IMR-90 (cell line): ENCODE measurements around the gene RABEP1. TPM values are rescaled to one million over a fixed set of nuclear protein-coding genes. Genes with fewer than 3 reads are reported as not detected.

Source experiments
- ATAC-seq: fragments of 200-7000 bp; cut with Tn5 transposase; 2 replicates; pipeline ENCODE4 v1.9.1; 2020; ENCODE audit warnings: low read depth, mild to moderate bottlenecking, moderate library complexity
- BruUV-seq: library from RNA; stranded (reverse); fragments of 400-500 nt; replicated peaks from 2 replicates; lab custom pipeline; 2021; lab: Mats Ljungman, UMichigan
- CTCF ChIA-PET: fragments of 300-600 bp; formaldehyde crosslinking; extraction: SDS; loops from one replicate; lab custom pipeline; 2021; ENCODE audit warnings: antibody characterized with exemption; lab: Yijun Ruan, JAX
- POLR2A ChIA-PET: fragments of 300-600 bp; sonication (Branson Sonifier 250); formaldehyde crosslinking; loops from one replicate; lab custom pipeline; 2022; ENCODE audit warnings: antibody characterized with exemption; ENCODE audit not compliant: unreplicated experiment; lab: Charles Lee
- DNase-seq: peaks from one replicate; pipeline ENCODE4 v3.0.0; 2013
- H2AFZ ChIP-seq: replicated peaks from 2 replicates; pipeline ENCODE3; 2013; ENCODE audit warnings: low read length, mild to moderate bottlenecking; ENCODE audit not compliant: poor library complexity
- H2AK5ac ChIP-seq: 2 replicates; pipeline ENCODE4 v1.6.1; 2013; ENCODE audit warnings: low read depth, low read length, inconsistent platforms
- H2AK9ac ChIP-seq: replicated peaks from 2 replicates; pipeline ENCODE3; 2013; ENCODE audit warnings: mild to moderate bottlenecking, low read depth, low read length, moderate library complexity; ENCODE audit not compliant: poor library complexity
- H2BK120ac ChIP-seq: 2 replicates; pipeline ENCODE4 v1.6.1; 2013; ENCODE audit warnings: low read depth, low read length, inconsistent platforms
- H2BK15ac ChIP-seq: 3 replicates; pipeline ENCODE4 v1.6.1; 2013; ENCODE audit warnings: low read depth, low read length, inconsistent platforms
- H2BK20ac ChIP-seq: 2 replicates; pipeline ENCODE4 v1.6.1; 2013; ENCODE audit warnings: low read depth, mild to moderate bottlenecking, inconsistent platforms, low read length, moderate library complexity
- H2BK5ac ChIP-seq: 2 replicates; pipeline ENCODE4 v1.6.1; 2013; ENCODE audit warnings: mild to moderate bottlenecking, low read depth, low read length, inconsistent platforms; ENCODE audit not compliant: poor library complexity, severe bottlenecking
- H3K14ac ChIP-seq: replicated peaks from 2 replicates; pipeline ENCODE4 v1.6.1; 2013; ENCODE audit warnings: low read depth, low read length, inconsistent platforms
- H3K18ac ChIP-seq: 2 replicates; pipeline ENCODE4 v1.6.1; 2013; ENCODE audit warnings: low read depth, low read length, control low read depth
- H3K23ac ChIP-seq: 2 replicates; pipeline ENCODE4 v1.6.1; 2013; ENCODE audit warnings: low read depth, low read length, inconsistent platforms
- H3K27ac ChIP-seq: 2 replicates; pipeline ENCODE4 v1.5.1; 2013; ENCODE audit warnings: mild to moderate bottlenecking, control low read depth, low read length; ENCODE audit not compliant: insufficient read depth
- H3K27me3 ChIP-seq: 2 replicates; pipeline ENCODE4 v1.6.1; 2013; ENCODE audit warnings: low read length; ENCODE audit not compliant: control insufficient read depth, insufficient read depth
- H3K36me3 ChIP-seq: 2 replicates; pipeline ENCODE4 v1.6.1; 2013; ENCODE audit warnings: low read length, mixed read lengths; ENCODE audit not compliant: control insufficient read depth, insufficient read depth
- H3K4ac ChIP-seq: 2 replicates; pipeline ENCODE4 v1.6.1; 2013; ENCODE audit warnings: low read depth, low read length, inconsistent platforms
- H3K4me1 ChIP-seq: 2 replicates; pipeline ENCODE4 v1.6.1; 2013; ENCODE audit warnings: low read length, mixed read lengths; ENCODE audit not compliant: control insufficient read depth, insufficient read depth
- H3K4me2 ChIP-seq: 2 replicates; pipeline ENCODE4 v1.6.1; 2013; ENCODE audit warnings: low read depth, mild to moderate bottlenecking, control low read depth, low read length, moderate library complexity
- H3K4me3 ChIP-seq: 2 replicates; pipeline ENCODE4 v1.5.1; 2013; ENCODE audit warnings: low read depth, mild to moderate bottlenecking, control low read depth, low read length, moderate library complexity; ENCODE audit not compliant: insufficient read depth
- H3K56ac ChIP-seq: 2 replicates; pipeline ENCODE4 v1.6.1; 2013; ENCODE audit warnings: low read length, inconsistent platforms; ENCODE audit not compliant: insufficient read depth; ENCODE audit errors: extremely low read depth
- H3K79me1 ChIP-seq, 2 experiments: 2 replicates each; pipeline ENCODE4 v1.6.1; 2013; ENCODE audit warnings: low read length in 2 of 2, inconsistent platforms in 1 of 2, low read depth in 1 of 2
- H3K9ac ChIP-seq: 2 replicates; pipeline ENCODE4 v1.6.1; 2013; ENCODE audit warnings: low read depth, low read length, control low read depth
- H3K9me1 ChIP-seq: 2 replicates; pipeline ENCODE4 v1.6.1; 2013; ENCODE audit warnings: low read length, inconsistent platforms; ENCODE audit not compliant: insufficient read depth
- H3K9me3 ChIP-seq: 2 replicates; pipeline ENCODE4 v1.6.1; 2013; ENCODE audit warnings: low read length; ENCODE audit not compliant: control insufficient read depth, insufficient read depth
- H4K20me1 ChIP-seq: 2 replicates; pipeline ENCODE4 v1.6.1; 2013; ENCODE audit warnings: low read length, inconsistent platforms; ENCODE audit not compliant: insufficient read depth
- H4K5ac ChIP-seq: 2 replicates; pipeline ENCODE4 v1.6.1; 2013; ENCODE audit warnings: mild to moderate bottlenecking, low read depth, low read length, control low read depth
- H4K8ac ChIP-seq, 2 experiments: 2 replicates each; pipeline ENCODE4 v1.6.1; 2013; ENCODE audit warnings: low read depth in 2 of 2, low read length in 2 of 2, control low read depth in 1 of 2, inconsistent platforms in 1 of 2
- H4K91ac ChIP-seq: 2 replicates; pipeline ENCODE4 v1.6.1; 2013; ENCODE audit warnings: low read depth, low read length, inconsistent platforms; ENCODE audit not compliant: insufficient read depth
- CEBPB ChIP-seq: IDR thresholded peaks from 2 replicates; pipeline ENCODE4 v1.6.1; 2012; ENCODE audit warnings: low read depth, low read length, improper control_type of control experiment
- CHD1 ChIP-seq: IDR thresholded peaks from 2 replicates; pipeline ENCODE4 v1.6.1; 2012; ENCODE audit warnings: low read depth, low read length, improper control_type of control experiment
- FOS ChIP-seq: fragments of 150-350 bp; IDR thresholded peaks from 2 replicates; pipeline ENCODE4 v1.6.1; 2016; ENCODE audit warnings: low read depth, low read length
- MAFK ChIP-seq: IDR thresholded peaks from 2 replicates; pipeline ENCODE4 v1.6.1; 2012; ENCODE audit warnings: low read depth, low read length, improper control_type of control experiment
- MAZ ChIP-seq: IDR thresholded peaks from 2 replicates; pipeline ENCODE4 v1.6.1; 2012; ENCODE audit warnings: low read depth, mild to moderate bottlenecking, low read length, improper control_type of control experiment, moderate library complexity, borderline replicate concordance
- MXI1 ChIP-seq: IDR thresholded peaks from 2 replicates; pipeline ENCODE4 v1.6.1; 2012; ENCODE audit warnings: low read depth, mild to moderate bottlenecking, low read length, moderate library complexity, borderline replicate concordance
- POLR2A ChIP-seq: IDR thresholded peaks from 2 replicates; pipeline ENCODE4 v1.6.1; 2012; ENCODE audit warnings: mild to moderate bottlenecking, low read depth, low read length
- RFX5 ChIP-seq: IDR thresholded peaks from 2 replicates; pipeline ENCODE4 v1.8.0; 2012; ENCODE audit warnings: low read depth, mild to moderate bottlenecking, low read length, moderate library complexity
- SMC3 ChIP-seq: fragments of 150-350 bp; IDR thresholded peaks from 2 replicates; pipeline ENCODE4 v1.6.1; 2016; ENCODE audit warnings: low read depth, mild to moderate bottlenecking, antibody characterized with exemption, low read length, moderate library complexity
- USF2 ChIP-seq: fragments of 150-350 bp; IDR thresholded peaks from 2 replicates; pipeline ENCODE4 v1.6.1; 2017; ENCODE audit warnings: mild to moderate bottlenecking, antibody characterized with exemption, low read length, low read depth
- WGBS, 2 experiments: methylation state at CpG; one replicate each; pipeline versions ENCODE4 v1.1.5 to v1.1.7; 2013; ENCODE audit warnings: missing lambda C conversion rate in 2 of 2; ENCODE audit not compliant: insufficient read length in 1 of 2; ENCODE audit errors: extremely low coverage in 2 of 2; 5-methylcytosine and 5-hydroxymethylcytosine counted together
- dilution Hi-C: fragments of 300-500 bp; cut with HindIII; formaldehyde crosslinking; loops from one replicate; pipeline ENCODE4 v1.14.3; 2018; ENCODE audit warnings: low sequenced_read_pairs; ENCODE audit not compliant: unreplicated experiment
- in situ Hi-C: fragments of 300-500 bp; cut with MboI; formaldehyde crosslinking; loops from 3 replicates; pipeline ENCODE4 v1.14.3; 2019; ENCODE audit warnings: low sequenced_read_pairs, inconsistent platforms, mixed read lengths
- intact Hi-C: fragments of 100-400 bp; cut with micrococcal nuclease; formaldehyde crosslinking; loops from 2 replicates; pipeline ENCODE4 v1.10.0; 2022
- polyA plus RNA-seq, 3 experiments: library from polyadenylated mRNA; depleted of rRNA; stranded (reverse); fragments of >200 nt; gene quantifications; 2 replicates each; pipeline ENCODE4 v1.2.3, GENCODE V29; 2012; ENCODE audit warnings: low replicate concordance in 1 of 3
- total RNA-seq: library from RNA; depleted of rRNA; stranded (reverse); fragments of >200 nt; gene quantifications from 2 replicates; pipeline ENCODE4 v1.2.3, GENCODE V29; 2012

The RABEP1 gene
- total and polyA plus RNA-seq, 2 of the 4 experiments (the other 2 are of a cell fraction): 15.3 to 38.2 TPM

- Histone ChIP-seq H3K4ac (no peak overlapping the region), H2BK120ac (no peak overlapping the region), H3K27ac (no peak overlapping the region), H4K91ac (no peak overlapping the region), H3K79me1 (no peaks in the 10 kb centered on the region), H2BK15ac (no peak overlapping the region), H3K14ac (no peak overlapping the region), H3K4me3 (no peak overlapping the region), H3K9me1 (no peaks in the 10 kb centered on the region), H2AK9ac (no peak overlapping the region), H2AFZ (no peak overlapping the region), H3K4me2 (no peak overlapping the region), H2AK5ac (no peak overlapping the region), H2BK20ac (no peak overlapping the region), H2BK5ac (no peak overlapping the region), H3K27me3 (peaks cover 4% of the 10 kb centered on the region; the same call in 1 of the 2 replicates), H4K5ac (no peak overlapping the region), H4K8ac (no peak overlapping the region), H3K56ac (no peak overlapping the region), H3K9me3 (no peaks in the 10 kb centered on the region), H3K23ac (no peak overlapping the region), H3K36me3 (no peaks in the 10 kb centered on the region), H3K18ac (no peak overlapping the region), H3K4me1 (no peaks in the 10 kb centered on the region), H4K20me1 (no peaks in the 10 kb centered on the region), H3K9ac (no peak overlapping the region)
- TF ChIP-seq CEBPB: no peak
- no peak for TF ChIP-seq SMC3
- TF ChIP-seq MAZ: no peak
- TF ChIP-seq FOS: no peak
- no peak for TF ChIP-seq USF2
- no peak for TF ChIP-seq MAFK
- no peak for TF ChIP-seq MXI1
- TF ChIP-seq POLR2A: no peak
- no peak for TF ChIP-seq RFX5
- TF ChIP-seq CHD1: no peak
- in situ Hi-C loops (no loop called here), dilution Hi-C loops (no loop called here), intact Hi-C loops (no loop called here)
- DNase-seq (no peak), ATAC-seq (no peak)
- ChIA-PET POLR2A (no interaction called here), CTCF (no interaction called here)
- WGBS, 2 experiments: no CpG with 5 or more reads among the region's 5 CpGs
- no TSS peak for BruUV-seq
These were observed 25.0 kb upstream of the RABEP1 start for GRCh38 chr17:5257124-5257523.
